Activated gamma-delta T cell treated with anti-CD3 and anti-CD28 coated beads, Interleukin-2, amount 50 U/mL, for 16 hours (primary cell): ENCODE data around the gene MS4A3.
"Not testable (repeated sequence)": the region's sequence is repeated elsewhere in the genome, so short reads cannot be mapped to it uniquely, and the experiment has no call there.

Source experiments
- DNase-seq: peaks from one replicate; pipeline ENCODE4 v3.0.0-alpha.2; 2020; ENCODE audit warnings: low read depth

The MS4A3 gene

GRCh38 chr11:60056349-60056969 is at the start of gene MS4A3:
Gene MS4A3, plus strand, starts transcription at chr11:60056665. Its CDS starts 4,496 bp downstream, at chr11:60061161.
- no peak for DNase-seq

GRCh38 chr11:60016881-60017280 is 39.6 kb upstream of the MS4A3 start, which contains the start of gene OOSP4B:
Gene OOSP4B, plus strand, starts transcription at chr11:60017181.
- DNase-seq: no peak

- DNase-seq: no peak
Observed at GRCh38 chr11:60018058-60018457, 38.4 kb upstream of the MS4A3 start.

GRCh38 chr11:60020376-60020775 is 36.1 kb upstream of the MS4A3 start:
- not testable (repeated sequence) for DNase-seq

GRCh38 chr11:60029015-60029632 is 27.3 kb upstream of the MS4A3 start:
- DNase-seq: no peak

- no peak for DNase-seq
Observed at GRCh38 chr11:60040109-60040508, 16.4 kb upstream of the MS4A3 start, which contains the start of gene OOSP2. Gene OOSP2, plus strand, starts transcription at chr11:60040409. Its CDS starts 51 bp downstream, at chr11:60040460.

- not testable (repeated sequence) for DNase-seq
Observed at GRCh38 chr11:60050422-60050821, 6.0 kb upstream of the MS4A3 start.

- DNase-seq: not testable (repeated sequence)
Observed at GRCh38 chr11:60050839-60051238, 5.6 kb upstream of the MS4A3 start.

GRCh38 chr11:60059052-60059451 is 2.6 kb downstream of the MS4A3 start:
- no peak for DNase-seq

GRCh38 chr11:60059521-60060240 is 3.2 kb downstream of the MS4A3 start:
- no peak for DNase-seq

GRCh38 chr11:60064111-60064510 is 7.6 kb downstream of the MS4A3 start:
- DNase-seq: no peak

GRCh38 chr11:60065801-60066200 is 9.3 kb downstream of the MS4A3 start:
- no peak for DNase-seq

- no peak for DNase-seq
Observed at GRCh38 chr11:60069450-60069849, 13.0 kb downstream of the MS4A3 start.

GRCh38 chr11:60071644-60072043 is 15.2 kb downstream of the MS4A3 start:
- not testable (repeated sequence) for DNase-seq

- no peak for DNase-seq
Observed at GRCh38 chr11:60077216-60077817, 20.9 kb downstream of the MS4A3 start.

GRCh38 chr11:60077981-60078380 is 21.5 kb downstream of the MS4A3 start:
- no peak for DNase-seq

GRCh38 chr11:60078745-60079144 is 22.3 kb downstream of the MS4A3 start:
- no peak for DNase-seq

- no peak for DNase-seq
Observed at GRCh38 chr11:60080535-60080934, 24.1 kb downstream of the MS4A3 start.

GRCh38 chr11:60084631-60085273 is 28.3 kb downstream of the MS4A3 start:
- no peak for DNase-seq

- no peak for DNase-seq
Observed at GRCh38 chr11:60085909-60086308, 29.4 kb downstream of the MS4A3 start.

GRCh38 chr11:60087239-60087638 is 30.8 kb downstream of the MS4A3 start:
- no peak for DNase-seq

- no peak for DNase-seq
Observed at GRCh38 chr11:60088364-60088763, 31.9 kb downstream of the MS4A3 start, which contains the start of gene MS4A2. Gene MS4A2, plus strand, starts transcription at chr11:60088664. Its CDS starts 102 bp downstream, at chr11:60088766.
